ENCODE data around the gene TMEM176A. TPM values are rescaled to one million over a fixed set of nuclear protein-coding genes. Genes with fewer than 3 reads are reported as not detected.

Gene TMEM176A
- total and polyA plus RNA-seq, 2 donors (not counting 1 experiment from before 2014, with no cell fraction given), result 0.12 to 14.2 TPM

DNA sequence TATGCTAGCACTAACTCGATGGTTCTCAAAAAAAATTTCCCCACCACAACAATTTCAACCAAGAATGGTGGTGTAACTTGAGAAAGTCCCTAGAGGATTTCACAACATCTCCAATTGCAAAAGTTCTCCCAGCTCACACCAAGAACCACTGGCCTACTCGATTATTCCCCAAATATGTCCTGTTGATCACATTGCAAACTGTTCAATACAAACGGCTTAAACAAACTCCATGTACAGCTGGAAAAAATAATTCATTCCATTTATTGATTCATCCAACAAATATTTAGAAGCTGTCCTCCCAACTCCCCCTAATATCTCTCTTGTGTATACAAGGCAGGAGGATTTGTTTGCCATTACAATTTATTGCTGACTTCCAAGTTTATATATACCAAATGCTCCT, 19.5 kb upstream of the TMEM176A start:
- H3K27ac ChIP-seq (ENCODE audit: insufficient read depth, low read length), result no peak overlapping the region
- H2AFZ ChIP-seq (ENCODE audit: low read length), result no peak overlapping the region
- no peaks in the 10 kb centered on the region for H3K4me1 ChIP-seq (ENCODE audit: control insufficient read depth, extremely low read depth, insufficient read depth, low read length)
- H3K27me3 ChIP-seq (ENCODE audit: control insufficient read depth, insufficient read depth, low read length), result no peaks in the 10 kb centered on the region
- H3K36me3 ChIP-seq (ENCODE audit: control insufficient read depth, insufficient read depth, low read length), result no peaks in the 10 kb centered on the region
- H3K4me2 ChIP-seq (ENCODE audit: extremely low read depth, insufficient read depth, low read length), result no peak overlapping the region
- peak in 1 of 2 donors; percentile 66 for DNase-seq (ENCODE audit: low read depth in 2 of 2)
- H3K4me3 ChIP-seq (replicated peaks in 1 of 4; ENCODE audit: control extremely low read depth in 1 of 4, insufficient read depth in 1 of 4, low read depth in 3 of 4, low read length in 4 of 4), result no peak overlapping the region
- H3K9me3 ChIP-seq (ENCODE audit: control insufficient read depth, insufficient read depth, low read depth, low read length), result no peaks in the 10 kb centered on the region
- H3K79me2 ChIP-seq (ENCODE audit: control insufficient read depth, insufficient read depth, low read length), result no peaks in the 10 kb centered on the region
- no peaks in the 10 kb centered on the region for H4K20me1 ChIP-seq (ENCODE audit: control insufficient read depth, extremely low read depth, insufficient read depth, low read length)
- TF ChIP-seq, protein P1, sequence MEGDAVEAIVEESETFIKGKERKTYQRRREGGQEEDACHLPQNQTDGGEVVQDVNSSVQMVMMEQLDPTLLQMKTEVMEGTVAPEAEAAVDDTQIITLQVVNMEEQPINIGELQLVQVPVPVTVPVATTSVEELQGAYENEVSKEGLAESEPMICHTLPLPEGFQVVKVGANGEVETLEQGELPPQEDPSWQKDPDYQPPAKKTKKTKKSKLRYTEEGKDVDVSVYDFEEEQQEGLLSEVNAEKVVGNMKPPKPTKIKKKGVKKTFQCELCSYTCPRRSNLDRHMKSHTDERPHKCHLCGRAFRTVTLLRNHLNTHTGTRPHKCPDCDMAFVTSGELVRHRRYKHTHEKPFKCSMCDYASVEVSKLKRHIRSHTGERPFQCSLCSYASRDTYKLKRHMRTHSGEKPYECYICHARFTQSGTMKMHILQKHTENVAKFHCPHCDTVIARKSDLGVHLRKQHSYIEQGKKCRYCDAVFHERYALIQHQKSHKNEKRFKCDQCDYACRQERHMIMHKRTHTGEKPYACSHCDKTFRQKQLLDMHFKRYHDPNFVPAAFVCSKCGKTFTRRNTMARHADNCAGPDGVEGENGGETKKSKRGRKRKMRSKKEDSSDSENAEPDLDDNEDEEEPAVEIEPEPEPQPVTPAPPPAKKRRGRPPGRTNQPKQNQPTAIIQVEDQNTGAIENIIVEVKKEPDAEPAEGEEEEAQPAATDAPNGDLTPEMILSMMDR (conservative IDR thresholded peaks at IDR 0.05 in 1 of 2, IDR thresholded peaks at IDR 0.05 in 1 of 2; ENCODE audit: low read depth in 1 of 2, low read length in 2 of 2), result no peak
- no peak for TF ChIP-seq EZH2 (IDR thresholded peaks at IDR 0.05; ENCODE audit: low read length, missing control alignments)
- H3K9ac ChIP-seq (ENCODE audit: insufficient read depth, low read length), result no peak overlapping the region

DNA sequence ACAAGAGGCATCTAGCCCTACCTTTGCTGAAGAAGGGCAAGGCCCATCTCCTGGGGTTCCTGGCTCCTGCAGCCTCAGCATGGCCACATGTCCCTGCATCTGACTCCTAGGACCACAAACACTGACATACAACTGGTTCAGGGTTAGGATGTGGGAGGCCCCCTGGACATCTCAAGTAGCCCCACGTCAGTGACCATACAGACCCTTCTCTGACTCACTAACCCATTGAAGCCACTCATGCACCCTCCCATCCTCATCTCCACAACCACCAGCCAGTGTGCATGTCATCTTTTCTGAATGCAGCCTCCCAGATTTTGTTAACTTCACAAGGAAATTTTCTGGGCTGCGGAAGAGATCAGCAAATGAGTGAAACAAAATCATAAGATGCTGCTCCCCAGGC, 18.6 kb upstream of the TMEM176A start:
- DNase-seq (ENCODE audit: low read depth in 2 of 2), result no peak
- Histone ChIP-seq H3K79me2 (ENCODE audit: control insufficient read depth, insufficient read depth, low read length) (no peaks in the 10 kb centered on the region), H3K27ac (ENCODE audit: insufficient read depth, low read length) (no peak overlapping the region), H3K36me3 (ENCODE audit: control insufficient read depth, insufficient read depth, low read length) (no peaks in the 10 kb centered on the region), H4K20me1 (ENCODE audit: control insufficient read depth, extremely low read depth, insufficient read depth, low read length) (no peaks in the 10 kb centered on the region), H3K4me2 (ENCODE audit: extremely low read depth, insufficient read depth, low read length) (no peak overlapping the region), H3K9me3 (ENCODE audit: control insufficient read depth, insufficient read depth, low read depth, low read length) (no peaks in the 10 kb centered on the region), H3K4me1 (ENCODE audit: control insufficient read depth, extremely low read depth, insufficient read depth, low read length) (no peaks in the 10 kb centered on the region), H3K27me3 (ENCODE audit: control insufficient read depth, insufficient read depth, low read length) (no peaks in the 10 kb centered on the region), H3K4me3 (replicated peaks in 1 of 4; ENCODE audit: control extremely low read depth in 1 of 4, insufficient read depth in 1 of 4, low read depth in 3 of 4, low read length in 4 of 4) (no peak overlapping the region), H3K9ac (ENCODE audit: insufficient read depth, low read length) (no peak overlapping the region), H2AFZ (ENCODE audit: low read length) (no peak overlapping the region)
- TF ChIP-seq, protein P1 (conservative IDR thresholded peaks at IDR 0.05 in 1 of 2, IDR thresholded peaks at IDR 0.05 in 1 of 2; ENCODE audit: low read depth in 1 of 2, low read length in 2 of 2), result no peak
- no peak for TF ChIP-seq EZH2 (IDR thresholded peaks at IDR 0.05; ENCODE audit: low read length, missing control alignments)

GRCh38 chr7:150784120-150784736, 16.3 kb upstream of the TMEM176A start:
- H4K20me1 ChIP-seq (ENCODE audit: control insufficient read depth, extremely low read depth, insufficient read depth, low read length), result no peaks in the 10 kb centered on the region
- H3K9ac ChIP-seq (ENCODE audit: insufficient read depth, low read length), result no peak overlapping the region
- H3K4me3 ChIP-seq (replicated peaks in 1 of 4; ENCODE audit: control extremely low read depth in 1 of 4, insufficient read depth in 1 of 4, low read depth in 3 of 4, low read length in 4 of 4), result no peak overlapping the region
- H3K27ac ChIP-seq (ENCODE audit: insufficient read depth, low read length), result no peak overlapping the region
- no peak overlapping the region for H3K4me2 ChIP-seq (ENCODE audit: extremely low read depth, insufficient read depth, low read length)
- no peaks in the 10 kb centered on the region for H3K36me3 ChIP-seq (ENCODE audit: control insufficient read depth, insufficient read depth, low read length)
- H3K79me2 ChIP-seq (ENCODE audit: control insufficient read depth, insufficient read depth, low read length), result no peaks in the 10 kb centered on the region
- DNase-seq (ENCODE audit: low read depth in 2 of 2), result no peak
- no peaks in the 10 kb centered on the region for H3K27me3 ChIP-seq (ENCODE audit: control insufficient read depth, insufficient read depth, low read length)
- H3K4me1 ChIP-seq (ENCODE audit: control insufficient read depth, extremely low read depth, insufficient read depth, low read length), result no peaks in the 10 kb centered on the region
- no peak overlapping the region for H2AFZ ChIP-seq (ENCODE audit: low read length)
- TF ChIP-seq EZH2 (IDR thresholded peaks at IDR 0.05; ENCODE audit: low read length, missing control alignments), result no peak
- TF ChIP-seq, protein P1 (conservative IDR thresholded peaks at IDR 0.05 in 1 of 2, IDR thresholded peaks at IDR 0.05 in 1 of 2; ENCODE audit: low read depth in 1 of 2, low read length in 2 of 2), result no peak
- no peaks in the 10 kb centered on the region for H3K9me3 ChIP-seq (ENCODE audit: control insufficient read depth, insufficient read depth, low read depth, low read length)
